Esophagus squamous epithelium (tissue), 5 donors: ENCODE data around the gene RNF34. TPM values are rescaled to one million over a fixed set of nuclear protein-coding genes. Genes with fewer than 3 reads are reported as not detected.

Experiments
- DNase-seq: peaks from one replicate; lab custom pipeline; 2025; lab: John Stamatoyannopoulos, UW
- H3K27ac ChIP-seq, 4 donors: fragments of 200-600 bp; sonication (generic); one replicate each; pipeline ENCODE4 v1.5.1; 2016 to 2019; ENCODE audit warnings: mild to moderate bottlenecking in 1 of 4
- H3K27me3 ChIP-seq, 4 donors: fragments of 200-600 bp; sonication (generic); 1 replicate in 3 of 4; 2 replicates in 1 of 4; pipeline versions ENCODE4 v1.5.1 to v1.6.0; 2017 to 2021; ENCODE audit warnings: antibody characterized with exemption in 1 of 4
- H3K36me3 ChIP-seq, 3 donors: fragments of 200-600 bp; sonication (generic); one replicate each; pipeline ENCODE4 v1.5.1; 2016 to 2019
- H3K4me1 ChIP-seq, 3 donors: fragments of 200-600 bp; sonication (generic); one replicate each; pipeline ENCODE4 v1.5.1; 2017 to 2019
- H3K4me3 ChIP-seq, 4 donors: fragments of 200-600 bp; sonication (generic); 1 replicate in 3 of 4; 2 replicates in 1 of 4; pipeline ENCODE4 v1.5.1; 2016 to 2019; ENCODE audit warnings: mild to moderate bottlenecking in 2 of 4, moderate library complexity in 1 of 4
- H3K9me3 ChIP-seq, 3 donors: fragments of 200-600 bp; sonication (generic); one replicate each; pipeline ENCODE4 v1.5.1; 2016 to 2019
- CTCF ChIP-seq, 6 experiments: fragments of 450-650 bp in 4 of 6; fragments of 200-600 bp in 2 of 6; sonication (generic) in 2 of 6; IDR thresholded peaks; one replicate each; pipeline ENCODE4 v1.5.1; 2016 to 2019; ENCODE audit warnings: antibody characterized with exemption in 6 of 6, mild to moderate bottlenecking in 4 of 6, moderate library complexity in 4 of 6
- POLR2A ChIP-seq, 4 donors: fragments of 450-650 bp; IDR thresholded peaks; one replicate each; pipeline ENCODE4 v1.6.1; 2017; ENCODE audit warnings: antibody characterized with exemption in 4 of 4, mild to moderate bottlenecking in 4 of 4, moderate library complexity in 3 of 4
- WGBS, 2 donors: methylation state at CpG; one replicate each; pipeline ENCODE4 v1.1.5; 2018; 5-methylcytosine and 5-hydroxymethylcytosine counted together
- intact Hi-C: fragments of 100-400 bp; cut with DNase I; formaldehyde crosslinking; loops from one replicate; pipeline ENCODE4 v1.15.0; 2022
- total RNA-seq, 4 donors: library from RNA; depleted of rRNA; stranded (reverse); fragments of >200 nt; gene quantifications; one replicate each; pipeline ENCODE4 v1.1.0, GENCODE V29; 2016
- donor health status: DM: yes; HTN: yes; CAD: no.

The RNF34 gene
- total RNA-seq, 4 donors from 2014 or later: 16.4 to 39.3 (median 31.3) TPM

- intact Hi-C loops: no loop called here
- DNase-seq: no peak
- H3K27ac ChIP-seq: peak overlapping the region; percentile 28 to 66 (median 58)
- H3K4me3 ChIP-seq: peak overlapping the region in 2 of 4 donors; percentile 18 to 24
- WGBS, 2 donors: 50 to 79% methylated on average over 2 to 11 of the region's 20 CpGs
- H3K36me3 ChIP-seq: peaks cover 15 to 66% (median 20%) of the 10 kb centered on the region in 3 donors
- no peaks in the 10 kb centered on the region for H3K27me3 ChIP-seq
- no peak for TF ChIP-seq POLR2A (IDR thresholded peaks at IDR 0.05)
- TF ChIP-seq CTCF (IDR thresholded peaks at IDR 0.05): peak; percentile 63 to 92 (median 86)
- no peaks in the 10 kb centered on the region for H3K9me3 ChIP-seq
- peaks cover 8 to 26% (median 10%) of the 10 kb centered on the region in 3 donors for H3K4me1 ChIP-seq
Observed at GRCh38 chr12:121443193-121443870, 43.4 kb downstream of the RNF34 start.

GRCh38 chr12:121443911-121444841, 44.3 kb downstream of the RNF34 start:
- 79 to 87% methylated on average over 18 to 34 of the region's 45 CpGs for WGBS, 2 donors
- Histone ChIP-seq H3K36me3 (peaks cover 20 to 63% (median 20%) of the 10 kb centered on the region in 3 donors), H3K4me3 (peak overlapping the region in 2 of 4 donors; percentile 18 to 24), H3K27me3 (no peaks in the 10 kb centered on the region), H3K9me3 (no peaks in the 10 kb centered on the region), H3K4me1 (peaks cover 8 to 26% (median 10%) of the 10 kb centered on the region in 3 donors), H3K27ac (peak overlapping the region in 3 of 4 donors; percentile 51 to 66 (median 65))
- no peak for DNase-seq
- intact Hi-C loops: no loop called here
- TF ChIP-seq CTCF (IDR thresholded peaks at IDR 0.05) (no peak), POLR2A (IDR thresholded peaks at IDR 0.05) (no peak)

GRCh38 chr12:121444842-121445202, 44.9 kb downstream of the RNF34 start:
- H3K27me3 ChIP-seq: no peaks in the 10 kb centered on the region
- peak overlapping the region in 2 of 4 donors; percentile 51 to 66 for H3K27ac ChIP-seq
- no peaks in the 10 kb centered on the region for H3K9me3 ChIP-seq
- no peak overlapping the region for H3K4me3 ChIP-seq
- TF ChIP-seq CTCF (IDR thresholded peaks at IDR 0.05) (no peak), POLR2A (IDR thresholded peaks at IDR 0.05) (no peak)
- 80 to 84% methylated on average over 2 of the region's 4 CpGs for WGBS, 2 donors
- H3K36me3 ChIP-seq: peaks cover 20 to 63% (median 20%) of the 10 kb centered on the region in 3 donors
- intact Hi-C loops: no loop called here
- peaks cover 8 to 26% (median 10%) of the 10 kb centered on the region in 3 donors for H3K4me1 ChIP-seq
- no peak for DNase-seq

GRCh38 chr12:121446750-121447149, 46.8 kb downstream of the RNF34 start:
- Histone ChIP-seq H3K4me1 (peaks cover 13 to 38% (median 14%) of the 10 kb centered on the region in 3 donors), H3K27ac (no peak overlapping the region), H3K27me3 (no peaks in the 10 kb centered on the region), H3K36me3 (peaks cover 13 to 58% (median 14%) of the 10 kb centered on the region in 3 donors), H3K4me3 (no peak overlapping the region), H3K9me3 (no peaks in the 10 kb centered on the region)
- WGBS, 2 donors: 83 to 84% methylated on average over 3 of the region's 3 CpGs
- intact Hi-C loops: no loop called here
- no peak for DNase-seq
- TF ChIP-seq CTCF (IDR thresholded peaks at IDR 0.05) (no peak), POLR2A (IDR thresholded peaks at IDR 0.05) (no peak)
